Caco-2 (cell line): ENCODE results near the gene GAP43. TPM values are rescaled to one million over a fixed set of nuclear protein-coding genes. Genes with fewer than 3 reads are reported as not detected.

ENCODE experiments used
- BruUV-seq: library from RNA; stranded (reverse); fragments of 400-500 nt; replicated peaks from 2 replicates; lab custom pipeline; 2021; lab: Mats Ljungman, UMichigan
- CTCF ChIA-PET: fragments of 300-600 bp; sonication (Branson Sonifier 250); formaldehyde crosslinking; loops from one replicate; lab custom pipeline; 2022; ENCODE audit warnings: antibody characterized with exemption; lab: Charles Lee
- POLR2A ChIA-PET: fragments of 300-600 bp; sonication (Branson Sonifier 250); formaldehyde crosslinking; loops from one replicate; lab custom pipeline; 2022; ENCODE audit warnings: antibody characterized with exemption; lab: Charles Lee
- DNase-seq, 2 experiments: peaks; one replicate each; pipeline versions ENCODE4 v3.0.0 to v3.0.0-alpha.2; 2020 to 2022
- H3K27me3 ChIP-seq: replicated peaks from 2 replicates; pipeline ENCODE4 v1.6.0; 2011; ENCODE audit warnings: low read length; ENCODE audit not compliant: control insufficient read depth, insufficient read depth
- H3K36me3 ChIP-seq: 2 replicates; pipeline ENCODE4 v1.5.1; 2011; ENCODE audit warnings: low read length; ENCODE audit not compliant: control insufficient read depth, insufficient read depth
- H3K4me1 ChIP-seq: fragments of 250-450 bp; sonication (Bioruptor Pico); 2 replicates; pipeline ENCODE4 v1.5.1; 2020; ENCODE audit warnings: mild to moderate bottlenecking
- H3K4me3 ChIP-seq: 2 replicates; pipeline ENCODE4 v1.5.1; 2011; ENCODE audit warnings: low read depth, mild to moderate bottlenecking, control low read depth, low read length
- H3K9me3 ChIP-seq: fragments of 250-450 bp; sonication (Bioruptor Pico); 2 replicates; pipeline ENCODE4 v1.5.1; 2020; ENCODE audit warnings: mild to moderate bottlenecking, moderate library complexity
- H3K27ac Mint-ChIP-seq: one replicate; pipeline ENCODE4 v1.8.0; 2022; ENCODE audit warnings: mixed read lengths; ENCODE audit not compliant: unreplicated experiment
- H3K27me3 Mint-ChIP-seq: one replicate; pipeline ENCODE4 v1.8.0; 2022; ENCODE audit warnings: mixed read lengths; ENCODE audit not compliant: insufficient read depth, unreplicated experiment
- H3K36me3 Mint-ChIP-seq: one replicate; pipeline ENCODE4 v1.8.0; 2022; ENCODE audit warnings: mild to moderate bottlenecking, mixed read lengths; ENCODE audit not compliant: insufficient read depth, unreplicated experiment
- H3K4me1 Mint-ChIP-seq: one replicate; pipeline ENCODE4 v1.8.0; 2022; ENCODE audit warnings: low read depth, mixed read lengths; ENCODE audit not compliant: unreplicated experiment
- H3K4me3 Mint-ChIP-seq: one replicate; pipeline ENCODE4 v1.8.0; 2022; ENCODE audit warnings: mild to moderate bottlenecking, moderate library complexity, mixed read lengths; ENCODE audit not compliant: unreplicated experiment
- H3K9me3 Mint-ChIP-seq: one replicate; pipeline ENCODE4 v1.8.0; 2022; ENCODE audit warnings: mixed read lengths; ENCODE audit not compliant: unreplicated experiment
- intact Hi-C: fragments of 100-400 bp; cut with micrococcal nuclease; formaldehyde crosslinking; loops from one replicate; pipeline ENCODE4 v1.10.0; 2022; ENCODE audit not compliant: unreplicated experiment
- total RNA-seq: library from RNA; stranded (reverse); gene quantifications from 2 replicates; pipeline ENCODE4 v1.2.3, GENCODE V29; 2022
- TF ChIP-seq, protein P1 (sequence below), 2 experiments: fragments of 200-600 bp in 1 of 2; IDR thresholded peaks; 1 replicate in 1 of 2; 2 replicates in 1 of 2; pipeline versions ENCODE4 v1.5.1 to v1.8.0; 2011 to 2022; ENCODE audit warnings: antibody characterized with exemption in 1 of 2, control low read depth in 1 of 2, inconsistent platforms in 1 of 2, low read depth in 1 of 2, low read length in 1 of 2, mild to moderate bottlenecking in 1 of 2, moderate library complexity in 1 of 2; ENCODE audit not compliant: insufficient read depth in 1 of 2, severe bottlenecking in 1 of 2, unreplicated experiment in 1 of 2

Gene GAP43
- total RNA-seq, 1 experiment from 2014 or later: not detected

DNA sequence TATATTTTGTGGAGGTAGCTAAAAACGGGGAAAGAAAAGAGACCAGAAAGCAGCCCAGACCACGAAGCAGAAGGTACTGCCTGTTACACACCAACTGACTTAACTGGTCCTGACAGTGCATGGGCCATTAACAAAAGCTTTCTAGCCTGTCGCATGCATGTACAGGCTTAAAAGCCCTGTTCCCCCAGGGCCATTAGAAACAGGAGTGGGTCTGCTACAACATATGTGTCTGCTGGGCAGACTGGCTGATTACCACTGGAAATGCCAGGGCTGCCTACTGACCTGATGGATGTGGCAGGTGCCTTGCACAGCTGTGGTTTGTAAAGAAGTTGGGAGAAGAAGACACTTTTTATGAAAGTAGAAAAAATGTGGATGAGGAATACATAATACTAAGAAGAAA, 137.4 kb downstream of the GAP43 start:
- no TSS peak for BruUV-seq
- no peaks in the 10 kb centered on the region for H3K36me3 Mint-ChIP-seq
- TF ChIP-seq, protein P1, sequence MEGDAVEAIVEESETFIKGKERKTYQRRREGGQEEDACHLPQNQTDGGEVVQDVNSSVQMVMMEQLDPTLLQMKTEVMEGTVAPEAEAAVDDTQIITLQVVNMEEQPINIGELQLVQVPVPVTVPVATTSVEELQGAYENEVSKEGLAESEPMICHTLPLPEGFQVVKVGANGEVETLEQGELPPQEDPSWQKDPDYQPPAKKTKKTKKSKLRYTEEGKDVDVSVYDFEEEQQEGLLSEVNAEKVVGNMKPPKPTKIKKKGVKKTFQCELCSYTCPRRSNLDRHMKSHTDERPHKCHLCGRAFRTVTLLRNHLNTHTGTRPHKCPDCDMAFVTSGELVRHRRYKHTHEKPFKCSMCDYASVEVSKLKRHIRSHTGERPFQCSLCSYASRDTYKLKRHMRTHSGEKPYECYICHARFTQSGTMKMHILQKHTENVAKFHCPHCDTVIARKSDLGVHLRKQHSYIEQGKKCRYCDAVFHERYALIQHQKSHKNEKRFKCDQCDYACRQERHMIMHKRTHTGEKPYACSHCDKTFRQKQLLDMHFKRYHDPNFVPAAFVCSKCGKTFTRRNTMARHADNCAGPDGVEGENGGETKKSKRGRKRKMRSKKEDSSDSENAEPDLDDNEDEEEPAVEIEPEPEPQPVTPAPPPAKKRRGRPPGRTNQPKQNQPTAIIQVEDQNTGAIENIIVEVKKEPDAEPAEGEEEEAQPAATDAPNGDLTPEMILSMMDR (IDR thresholded peaks at IDR 0.05; ENCODE audit: insufficient read depth in 1 of 2, low read depth in 1 of 2, low read length in 1 of 2, severe bottlenecking in 1 of 2, unreplicated experiment in 1 of 2): no peak
- no peaks in the 10 kb centered on the region for H3K4me1 ChIP-seq
- ChIA-PET POLR2A (no interaction called here), CTCF (no interaction called here)
- H3K9me3 Mint-ChIP-seq: no peaks in the 10 kb centered on the region
- no peaks in the 10 kb centered on the region for H3K27me3 ChIP-seq
- no peak overlapping the region for H3K4me3 ChIP-seq
- no peak for DNase-seq
- H3K9me3 ChIP-seq: no peaks in the 10 kb centered on the region
- H3K27me3 Mint-ChIP-seq: no peaks in the 10 kb centered on the region
- no peaks in the 10 kb centered on the region for H3K36me3 ChIP-seq
- H3K4me3 Mint-ChIP-seq: no peak overlapping the region
- H3K27ac Mint-ChIP-seq: no peak overlapping the region
- intact Hi-C loops: no loop called here
- H3K4me1 Mint-ChIP-seq: no peaks in the 10 kb centered on the region

DNA sequence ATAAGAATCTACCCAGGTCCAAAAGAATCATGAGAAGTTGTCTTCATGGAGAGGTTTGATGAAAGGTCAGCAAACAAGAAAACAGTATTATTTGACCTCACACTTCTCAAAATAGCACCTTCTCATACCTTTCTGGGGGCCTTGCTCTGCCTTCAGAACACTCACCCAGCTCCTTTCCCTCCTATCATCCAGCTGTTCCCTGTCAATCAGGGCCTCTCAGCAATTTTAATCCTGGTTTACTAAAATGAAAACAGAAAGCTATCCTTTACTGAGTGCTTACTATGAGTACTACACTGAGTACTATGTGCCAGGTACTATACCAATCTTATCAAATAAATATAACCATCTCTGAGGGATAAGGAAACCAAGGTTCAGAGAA, 138.6 kb downstream of the GAP43 start:
- intact Hi-C loops: no loop called here
- Mint-ChIP-seq H3K4me1 (no peaks in the 10 kb centered on the region), H3K27me3 (peaks cover 2% of the 10 kb centered on the region), H3K9me3 (no peaks in the 10 kb centered on the region), H3K27ac (no peak overlapping the region), H3K4me3 (no peak overlapping the region), H3K36me3 (no peaks in the 10 kb centered on the region)
- Histone ChIP-seq H3K4me1 (no peaks in the 10 kb centered on the region), H3K4me3 (no peak overlapping the region), H3K9me3 (no peaks in the 10 kb centered on the region), H3K27me3 (no peaks in the 10 kb centered on the region), H3K36me3 (no peaks in the 10 kb centered on the region)
- no TSS peak for BruUV-seq
- CTCF ChIA-PET: no interaction called here
- TF ChIP-seq, protein P1 (IDR thresholded peaks at IDR 0.05; ENCODE audit: insufficient read depth in 1 of 2, low read depth in 1 of 2, low read length in 1 of 2, severe bottlenecking in 1 of 2, unreplicated experiment in 1 of 2): no peak
- POLR2A ChIA-PET: no interaction called here
- DNase-seq: no peak

DNA sequence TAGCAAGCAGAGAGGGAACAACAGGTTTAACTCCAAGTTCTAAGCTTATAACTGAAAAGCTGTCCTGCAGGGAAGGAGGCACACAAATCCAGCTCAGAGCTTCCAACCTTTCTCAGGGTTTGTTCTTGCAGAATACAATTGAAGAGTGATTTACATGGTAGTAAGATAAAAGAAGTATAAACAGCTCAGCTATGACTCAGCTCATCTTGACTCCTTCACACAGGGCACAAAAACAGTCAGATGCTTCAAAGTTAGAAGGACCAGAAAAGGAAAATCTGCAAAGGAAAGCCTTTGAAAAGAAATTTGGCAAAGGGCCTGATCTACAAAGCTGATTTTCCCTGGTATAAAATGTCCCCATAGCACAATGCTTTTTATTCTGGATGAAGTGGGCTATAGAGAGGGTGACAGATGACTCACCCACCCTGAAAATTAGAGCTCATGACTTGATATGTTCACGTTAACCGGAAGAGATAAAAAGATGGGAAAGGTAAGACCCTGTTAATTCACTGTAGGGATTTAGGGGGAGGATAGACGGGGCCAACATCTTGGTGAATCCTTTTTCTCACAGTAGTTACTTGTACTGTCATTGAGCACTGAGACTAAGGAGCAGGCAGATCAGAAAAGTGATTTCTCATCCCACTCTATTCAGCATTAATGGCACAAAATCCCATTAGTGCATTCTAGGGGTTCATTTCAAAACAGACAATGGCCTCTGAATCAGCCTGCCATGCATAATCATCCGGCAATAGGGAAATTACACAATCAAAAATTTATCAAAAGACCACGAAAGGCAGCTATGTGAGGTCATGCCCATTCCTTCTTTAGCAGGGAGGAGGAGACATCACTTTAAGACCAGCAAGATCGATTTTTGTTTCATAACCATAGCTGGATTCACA, 143.5 kb downstream of the GAP43 start:
- POLR2A ChIA-PET: no interaction called here
- Mint-ChIP-seq H3K4me1 (no peaks in the 10 kb centered on the region), H3K27me3 (peaks cover 5% of the 10 kb centered on the region), H3K36me3 (no peaks in the 10 kb centered on the region), H3K27ac (no peak overlapping the region), H3K9me3 (no peaks in the 10 kb centered on the region), H3K4me3 (no peak overlapping the region)
- no peaks in the 10 kb centered on the region for H3K4me1 ChIP-seq
- H3K27me3 ChIP-seq: no peaks in the 10 kb centered on the region
- no peaks in the 10 kb centered on the region for H3K36me3 ChIP-seq
- no TSS peak for BruUV-seq
- TF ChIP-seq, protein P1 (IDR thresholded peaks at IDR 0.05; ENCODE audit: insufficient read depth in 1 of 2, low read depth in 1 of 2, low read length in 1 of 2, severe bottlenecking in 1 of 2, unreplicated experiment in 1 of 2): no peak
- H3K4me3 ChIP-seq: no peak overlapping the region
- no peak for DNase-seq
- intact Hi-C loops: no loop called here
- no peaks in the 10 kb centered on the region for H3K9me3 ChIP-seq
- CTCF ChIA-PET: interaction anchor here (1.4 kb wide), 1 partner anchor 17 kb away, joined by 6 read pairs; no protein-coding TSS in a partner anchor
